ENCODE measurements around the gene WDPCP.
"Not testable (repeated sequence)": the region's sequence is repeated elsewhere in the genome, so short reads cannot be mapped to it uniquely, and the experiment has no call there.

The WDPCP gene

GRCh38 chr2:63347361-63347760 lies 240.9 kb downstream of the WDPCP start:
- no peak for DNase-seq (ENCODE audit: low read depth)

GRCh38 chr2:63346411-63346810 lies 241.9 kb downstream of the WDPCP start:
- DNase-seq (ENCODE audit: low read depth): no peak

DNA sequence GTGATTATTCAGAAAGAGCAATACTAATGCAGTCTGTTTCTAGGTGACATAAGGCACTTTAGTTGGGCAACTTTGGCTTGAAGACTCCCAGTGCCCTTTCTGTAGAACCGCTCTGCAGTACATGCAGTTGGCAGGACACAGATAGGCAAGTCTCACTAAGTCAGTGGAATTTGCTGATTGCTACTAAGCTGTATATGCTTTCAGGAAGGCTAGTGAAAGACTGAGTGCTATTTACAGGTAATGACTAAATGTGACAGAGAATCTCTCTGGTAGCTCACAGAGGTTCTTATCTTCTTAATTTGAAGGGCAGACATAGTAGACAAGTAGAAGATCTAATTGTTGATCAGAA lies 243.0 kb downstream of the WDPCP start:
- no peak for DNase-seq (ENCODE audit: low read depth)

DNA sequence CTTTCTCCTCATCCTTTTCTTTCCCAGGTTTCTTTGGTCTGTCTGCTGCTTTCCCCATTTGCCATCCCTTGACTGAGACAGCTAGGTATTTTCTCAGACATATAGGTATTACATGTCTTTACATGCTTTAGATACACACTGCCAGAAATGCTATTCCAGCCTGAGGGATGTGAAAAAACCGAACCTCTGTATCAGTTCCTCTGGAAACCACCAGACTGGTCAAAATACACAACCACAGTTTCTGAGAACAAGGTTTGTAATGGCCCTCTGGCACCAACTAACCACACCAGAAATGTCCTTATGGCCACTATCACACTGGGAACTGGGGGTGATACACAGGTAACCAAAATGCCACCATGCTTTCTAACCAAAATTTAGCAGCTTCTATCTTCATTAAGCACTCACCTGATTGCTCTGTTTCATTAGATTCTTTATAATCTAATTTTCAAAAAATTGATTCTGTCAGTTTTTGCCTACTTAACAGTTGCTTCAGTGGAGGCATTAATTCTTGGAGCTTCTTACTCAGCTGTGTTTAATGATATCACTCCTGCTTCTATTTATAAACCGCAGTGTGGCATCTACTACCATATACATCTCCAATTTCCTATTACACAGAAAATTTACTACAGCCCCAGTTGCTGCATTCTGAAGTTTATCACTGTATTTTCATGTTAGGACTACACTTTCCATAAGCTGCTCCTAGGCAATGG lies 243.5 kb downstream of the WDPCP start:
- DNase-seq (ENCODE audit: low read depth): no peak

GRCh38 chr2:63343397-63344109 lies 244.7 kb downstream of the WDPCP start:
- DNase-seq (ENCODE audit: low read depth): no peak

- DNase-seq (ENCODE audit: low read depth): no peak
These were observed 247.8 kb downstream of the WDPCP start for GRCh38 chr2:63340443-63340842.

- no peak for DNase-seq (ENCODE audit: low read depth)
These were observed 253.4 kb downstream of the WDPCP start for GRCh38 chr2:63334910-63335309.

DNA sequence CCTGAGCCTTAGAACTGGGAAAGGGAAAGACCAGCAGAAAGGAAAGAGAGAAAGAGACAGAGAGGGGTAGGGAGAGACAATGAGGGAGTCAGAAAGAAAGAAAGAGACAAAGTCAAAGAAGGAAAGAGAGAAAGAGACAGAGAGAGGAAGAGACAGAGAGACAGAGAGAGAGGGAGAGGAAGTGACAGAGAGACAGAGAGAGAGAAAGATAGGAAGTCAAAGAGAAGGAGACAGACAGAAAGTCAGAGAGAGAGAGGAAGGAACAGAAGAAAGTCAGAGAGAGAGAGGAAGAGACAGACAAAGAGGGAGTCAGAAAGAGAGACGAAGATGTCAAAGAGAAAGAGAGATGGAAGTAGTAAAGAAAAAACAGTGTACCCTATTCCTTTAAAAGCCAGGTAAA lies 261.8 kb downstream of the WDPCP start:
- no peak for DNase-seq (ENCODE audit: low read depth)

DNA sequence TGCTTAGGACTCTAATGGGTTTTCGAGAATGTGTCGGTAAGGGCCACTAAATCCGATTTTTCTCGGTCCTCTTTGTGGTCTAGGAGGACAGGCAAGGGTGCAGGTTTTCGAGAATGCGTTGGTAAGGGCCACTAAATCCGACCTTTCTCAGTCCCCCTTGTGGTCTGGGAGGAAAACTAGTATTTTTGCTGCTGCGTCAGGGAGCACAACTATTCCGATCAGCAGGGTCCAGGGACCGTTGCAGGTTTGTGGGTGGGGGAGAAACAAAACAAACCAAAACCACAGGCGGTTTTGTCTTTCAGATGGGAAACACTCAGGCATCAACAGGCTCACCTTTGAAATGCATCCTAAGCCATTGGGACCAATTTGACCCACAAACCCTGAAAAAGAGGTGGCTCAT lies 264.6 kb downstream of the WDPCP start:
- DNase-seq (ENCODE audit: low read depth): not testable (repeated sequence)

GRCh38 chr2:63321973-63322372 lies 266.3 kb downstream of the WDPCP start:
- DNase-seq (ENCODE audit: low read depth): not testable (repeated sequence)

- no peak for DNase-seq (ENCODE audit: low read depth)
These were observed 267.6 kb downstream of the WDPCP start for GRCh38 chr2:63320669-63321068.

GRCh38 chr2:63310614-63311013 lies 277.7 kb downstream of the WDPCP start:
- no peak for DNase-seq (ENCODE audit: low read depth)

GRCh38 chr2:63301481-63301880 lies 286.8 kb downstream of the WDPCP start:
- no peak for DNase-seq (ENCODE audit: low read depth)

DNA sequence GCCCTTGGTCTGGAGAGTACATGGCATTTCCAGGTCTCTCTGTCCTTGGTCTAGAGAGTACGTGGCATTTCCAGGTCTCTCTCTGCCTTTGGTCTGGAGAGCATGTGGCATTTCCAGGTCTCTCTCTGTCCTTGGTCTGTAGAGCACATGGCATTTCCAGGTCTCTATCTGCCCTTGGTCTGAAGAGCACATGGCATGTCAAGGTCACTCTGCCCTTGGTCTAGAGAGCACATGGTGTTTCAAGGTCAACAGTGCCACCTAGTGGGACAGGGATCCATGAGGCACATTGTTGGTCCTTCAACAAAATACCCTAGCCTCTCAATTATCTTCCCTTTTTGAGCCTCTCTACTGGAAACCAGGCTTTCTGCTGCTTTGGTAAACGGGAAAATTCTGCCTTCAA lies 287.4 kb downstream of the WDPCP start:
- DNase-seq (ENCODE audit: low read depth): no peak

- no peak for DNase-seq (ENCODE audit: low read depth)
These were observed 300.3 kb downstream of the WDPCP start for GRCh38 chr2:63287956-63288355.

GRCh38 chr2:63286520-63286919 lies 301.8 kb downstream of the WDPCP start:
- not testable (repeated sequence) for DNase-seq (ENCODE audit: low read depth)

DNA sequence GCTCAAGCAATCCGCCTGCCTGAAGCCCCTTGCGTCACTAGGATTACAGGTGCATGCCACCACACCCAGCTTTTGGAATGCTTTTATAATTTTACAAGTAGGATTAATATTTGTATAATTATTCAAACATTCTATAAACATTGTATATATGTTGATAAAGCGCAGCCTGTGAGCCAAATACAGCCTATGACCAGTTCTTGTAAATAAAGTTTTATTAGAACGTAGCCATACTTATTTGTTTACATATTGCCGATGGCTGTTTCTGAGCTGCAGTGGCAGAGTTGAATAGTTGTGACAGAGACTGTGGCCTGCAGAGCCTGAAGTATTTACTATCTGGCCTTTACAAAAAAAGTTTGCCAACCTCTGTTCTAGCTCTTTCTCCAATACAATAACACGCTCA lies 305.0 kb downstream of the WDPCP start:
- DNase-seq (ENCODE audit: low read depth): no peak

DNA sequence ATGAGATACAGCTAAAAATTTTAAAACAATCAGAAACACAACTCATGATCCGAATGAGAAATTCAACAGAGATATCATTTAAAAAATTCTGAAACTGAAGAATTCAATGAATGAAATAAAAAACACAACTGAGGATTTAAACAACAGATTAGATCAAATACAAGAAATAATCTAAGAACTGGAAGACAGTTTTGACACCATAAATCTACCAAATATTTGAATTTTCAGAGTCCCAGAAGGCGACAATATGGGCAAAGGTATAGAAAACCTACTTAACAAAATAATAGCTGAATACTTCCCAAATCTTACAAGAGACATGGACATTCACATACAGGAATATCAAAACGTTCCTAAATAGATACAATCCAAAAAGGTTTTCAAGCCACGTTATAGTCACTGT lies 315.7 kb downstream of the WDPCP start:
- DNase-seq (ENCODE audit: low read depth): no peak

- no peak for DNase-seq (ENCODE audit: low read depth)
These were observed 317.6 kb downstream of the WDPCP start for GRCh38 chr2:63270717-63271116.

DNA sequence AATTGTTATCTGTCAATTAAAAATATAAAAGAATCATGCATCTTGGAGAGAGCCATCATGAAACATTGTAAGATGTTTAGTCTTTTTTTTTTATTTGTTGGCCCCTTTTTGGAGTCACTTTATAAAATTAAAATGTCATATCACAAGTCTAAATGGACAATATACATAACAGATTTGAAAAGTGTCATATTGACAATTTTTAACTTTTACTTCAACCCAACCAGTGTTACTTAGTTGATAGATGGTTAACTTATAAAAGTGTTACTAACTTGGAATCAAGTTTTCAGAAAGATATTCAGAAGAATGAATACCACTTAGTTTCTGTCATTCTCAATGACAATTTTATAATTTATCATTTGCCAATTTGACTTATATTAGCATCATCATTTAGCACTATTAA lies 319.3 kb downstream of the WDPCP start:
- DNase-seq (ENCODE audit: low read depth): no peak

GRCh38 chr2:63261137-63261621 lies 327.1 kb downstream of the WDPCP start:
- DNase-seq (ENCODE audit: low read depth): no peak

DNA sequence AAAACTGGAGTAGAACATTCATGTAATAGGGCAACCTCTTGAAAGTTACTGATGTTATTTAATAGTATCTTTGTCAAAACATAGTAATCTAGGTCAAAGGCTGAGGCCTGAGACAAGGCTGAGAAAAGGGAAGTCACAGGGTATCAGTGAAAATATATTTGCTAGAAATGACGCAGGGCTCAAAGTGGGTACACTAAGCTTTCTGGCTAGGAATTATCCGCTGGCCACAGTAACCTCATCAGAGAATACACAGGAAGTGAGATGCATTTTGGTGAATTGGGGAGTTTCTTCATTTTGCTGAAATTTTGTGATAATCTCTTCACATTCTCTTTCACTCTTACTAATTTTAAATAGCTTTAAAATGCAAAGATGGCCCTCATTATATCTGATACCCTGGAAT lies 330.8 kb downstream of the WDPCP start:
- DNase-seq (ENCODE audit: low read depth): no peak

DNA sequence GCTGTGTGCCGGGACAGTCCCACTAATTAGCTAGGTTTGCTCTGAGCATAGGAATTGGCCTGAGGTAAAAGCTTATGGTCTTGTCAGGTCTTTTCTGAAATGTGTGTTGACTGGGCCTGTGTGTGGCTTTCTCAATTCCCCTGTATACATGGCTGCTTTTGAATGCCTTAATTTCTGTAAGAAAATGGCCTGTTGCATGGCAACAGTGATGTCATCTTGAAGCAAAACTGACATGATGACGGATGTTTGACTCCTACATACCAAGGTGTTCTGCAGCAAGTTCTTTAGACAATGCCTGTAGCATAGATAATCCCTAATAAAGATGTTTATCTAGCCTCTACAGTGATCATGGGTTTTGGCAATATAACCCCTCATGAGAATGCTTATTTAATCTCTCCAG lies 339.1 kb downstream of the WDPCP start:
- no peak for DNase-seq (ENCODE audit: low read depth)

- no peak for DNase-seq (ENCODE audit: low read depth)
These were observed 345.5 kb downstream of the WDPCP start for GRCh38 chr2:63242747-63243146.

Measured in stimulated activated CD4-positive, alpha-beta T cell treated with anti-CD3 and anti-CD28 coated beads, Interleukin-2, amount 100 ng/mL, for 4 hours (primary cell).